ENCODE results near the gene TRMT2A.
A peak's percentile ranks its signal among the peaks of the same experiment; 100 is the strongest.
"Not testable (repeated sequence)": the region's sequence is repeated elsewhere in the genome, so short reads cannot be mapped to it uniquely, and the experiment has no call there.

TRMT2A gene

DNA sequence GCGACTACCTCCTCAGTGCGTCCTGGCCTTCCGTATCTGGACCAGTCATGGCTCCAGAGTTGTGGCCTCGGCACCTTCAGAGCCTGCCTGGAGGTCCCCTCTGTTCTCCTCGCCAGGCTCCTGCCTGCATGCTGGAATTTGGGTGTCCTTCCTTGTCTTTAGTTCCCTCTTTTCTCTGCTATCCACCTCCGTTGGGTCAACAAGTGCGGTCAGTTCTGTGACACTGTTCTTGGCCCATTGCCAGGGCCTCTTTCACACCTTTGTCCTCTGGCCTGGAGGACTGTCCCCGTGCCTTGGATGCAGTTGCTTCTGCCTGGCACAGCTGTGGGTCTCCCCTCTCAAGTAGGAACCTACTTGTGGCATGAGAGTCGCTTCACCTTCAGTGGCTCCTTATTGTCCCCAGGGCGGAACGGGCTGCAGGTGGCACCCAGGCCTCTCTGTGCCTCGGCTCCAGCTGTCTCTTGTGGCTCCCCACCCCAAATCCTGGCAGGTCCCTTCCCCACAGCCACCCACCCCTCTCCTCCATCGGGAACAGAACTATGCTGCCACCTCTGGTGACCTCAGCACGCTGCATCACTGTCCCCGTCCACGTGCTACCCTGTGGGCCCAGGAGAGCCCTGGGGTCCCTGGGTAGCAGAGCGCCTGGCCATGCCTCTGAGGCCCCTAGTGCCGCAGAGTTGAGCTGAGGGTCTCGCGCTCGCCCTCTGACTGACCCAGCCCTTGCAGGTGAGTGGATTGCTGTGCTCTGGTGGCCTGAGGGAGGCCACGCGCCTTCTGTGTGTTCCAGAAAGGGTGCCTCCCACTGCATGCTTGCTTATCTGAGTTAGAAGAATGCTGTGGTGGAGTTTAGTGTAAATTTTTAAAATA lies 32.2 kb downstream of the TRMT2A start:
- DNase-seq (ENCODE audit: low read depth in 3 of 3) = no peak

DNA sequence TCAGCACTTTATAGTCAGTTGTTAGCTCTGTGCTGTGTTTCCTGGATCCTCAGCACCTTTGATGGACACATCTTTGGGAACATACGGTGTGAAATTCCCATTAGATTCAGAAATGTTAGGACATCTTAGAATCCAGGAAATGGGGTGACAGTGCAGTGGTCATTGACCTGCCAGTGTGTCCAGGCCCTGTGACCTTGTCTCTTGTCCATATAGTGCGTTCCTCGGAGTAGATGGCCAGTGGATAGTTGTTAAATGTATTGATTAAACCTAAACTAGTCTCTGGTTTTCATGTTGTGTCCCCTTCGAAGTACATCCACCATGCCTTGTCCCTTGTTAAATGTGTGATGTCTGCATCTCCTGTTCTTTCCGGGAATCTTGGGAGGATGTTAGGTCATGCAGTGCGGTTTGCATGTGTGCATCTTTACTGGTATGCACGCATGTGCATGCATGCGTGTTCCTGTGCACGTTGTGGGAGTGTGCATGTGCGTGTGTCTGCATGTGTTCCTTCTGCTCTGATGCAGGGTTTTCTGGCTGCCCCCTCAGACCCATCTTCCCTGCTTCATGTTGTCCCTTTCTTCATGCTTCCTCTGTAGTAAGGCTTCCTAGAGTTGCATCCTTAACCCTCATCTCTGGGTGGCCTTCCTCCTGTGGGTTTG lies 33.0 kb downstream of the TRMT2A start:
- DNase-seq (ENCODE audit: low read depth in 3 of 3) = no peak

DNA sequence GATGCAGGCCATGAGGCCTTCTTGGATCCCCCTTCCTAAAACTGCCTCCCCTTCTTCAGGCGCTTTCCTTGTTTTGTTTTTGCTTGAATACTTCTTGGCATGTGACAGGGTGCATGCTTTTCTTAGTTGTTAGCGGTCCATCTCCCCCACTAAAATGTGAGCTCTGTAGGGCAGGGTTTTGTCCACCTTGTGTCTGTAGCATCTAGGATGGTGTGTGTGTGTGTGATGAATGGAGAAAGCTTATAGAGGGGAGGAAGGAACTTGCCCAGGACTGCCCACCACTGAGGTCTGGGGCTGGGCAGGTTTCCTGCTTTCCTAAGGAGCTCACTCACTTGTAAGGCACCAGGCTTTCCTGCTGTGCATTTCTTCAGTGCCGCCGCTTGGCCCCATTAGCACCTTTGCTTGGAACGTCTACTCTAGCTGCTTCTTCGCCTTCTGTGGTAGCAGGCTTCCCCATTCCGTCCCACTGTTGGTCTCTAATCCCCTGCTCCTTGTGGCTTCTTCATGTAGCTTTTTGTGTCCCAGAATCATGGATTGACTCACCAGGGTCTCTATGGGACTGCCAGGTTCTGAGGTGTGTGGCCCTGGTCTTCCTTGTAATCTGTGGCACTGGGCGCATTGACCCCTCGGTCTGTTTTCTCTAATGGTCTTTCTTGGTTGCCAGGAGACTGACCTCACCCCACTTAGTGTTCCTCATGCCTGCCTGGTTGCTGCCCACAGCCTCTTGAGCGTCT lies 33.7 kb downstream of the TRMT2A start:
- DNase-seq (ENCODE audit: low read depth in 3 of 3) = no peak

DNA sequence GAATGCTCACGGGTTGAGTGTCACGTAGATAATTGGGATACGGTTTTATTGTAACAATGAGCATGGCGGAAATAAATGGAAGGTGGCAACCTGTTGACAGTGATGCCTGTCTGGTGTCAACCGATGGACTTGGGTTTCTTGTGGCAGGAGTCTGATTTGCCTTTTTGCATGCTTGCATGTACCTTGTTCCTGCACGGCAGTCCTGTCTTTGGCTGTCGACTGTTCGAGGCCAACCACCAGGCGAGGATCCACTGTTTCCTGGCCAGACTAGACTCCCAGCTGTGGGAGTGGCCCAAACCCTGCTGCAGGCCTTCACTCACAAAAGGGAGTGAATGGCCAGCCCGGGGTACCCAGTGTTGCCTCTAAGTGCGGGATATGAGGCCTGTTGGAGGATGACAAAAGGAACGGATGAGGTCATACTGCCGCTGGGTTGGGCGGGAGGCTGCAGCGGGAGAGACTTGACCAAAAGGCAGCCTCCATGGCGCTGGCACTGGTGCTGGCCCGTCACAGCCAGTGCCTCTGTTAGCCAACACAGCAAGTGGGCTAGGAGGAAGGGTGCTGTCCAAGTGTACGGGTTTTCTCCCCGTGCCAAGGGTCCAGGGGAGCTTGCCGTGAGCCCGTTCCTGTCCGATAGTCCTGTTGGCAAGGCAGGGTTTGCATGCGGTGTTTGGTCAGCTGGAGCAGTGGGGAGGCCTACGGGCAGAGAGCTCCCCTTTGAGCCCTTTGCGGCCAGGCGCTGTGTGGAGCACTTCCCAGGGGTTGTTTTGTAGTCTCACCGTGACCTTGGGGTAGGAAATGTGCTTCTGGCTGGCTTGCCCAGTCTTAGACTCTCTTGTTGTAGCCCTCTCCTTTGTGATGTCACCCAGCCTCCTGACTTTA lies 36.0 kb downstream of the TRMT2A start:
- no peak for DNase-seq (ENCODE audit: low read depth in 3 of 3)

DNA sequence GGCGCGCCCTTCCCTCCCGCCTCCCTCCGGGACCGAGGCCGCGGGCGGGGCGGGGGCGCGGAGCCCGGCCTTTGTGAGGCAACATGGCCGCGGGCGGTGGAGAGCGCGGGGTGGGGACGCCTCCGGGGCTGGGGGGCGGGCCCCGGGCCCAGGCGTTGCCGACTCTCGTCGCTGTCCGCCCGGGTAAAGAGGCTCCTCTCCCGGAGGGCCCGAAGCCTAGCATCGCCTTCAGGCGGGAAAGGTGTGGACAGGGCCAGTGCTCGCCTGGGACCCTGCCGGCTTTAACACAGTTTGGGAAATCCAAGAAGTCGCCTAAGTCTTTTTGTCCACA lies 36.6 kb downstream of the TRMT2A start:
- DNase-seq (ENCODE audit: low read depth in 3 of 3) = peak; percentile 29 to 68 (median 44)

DNA sequence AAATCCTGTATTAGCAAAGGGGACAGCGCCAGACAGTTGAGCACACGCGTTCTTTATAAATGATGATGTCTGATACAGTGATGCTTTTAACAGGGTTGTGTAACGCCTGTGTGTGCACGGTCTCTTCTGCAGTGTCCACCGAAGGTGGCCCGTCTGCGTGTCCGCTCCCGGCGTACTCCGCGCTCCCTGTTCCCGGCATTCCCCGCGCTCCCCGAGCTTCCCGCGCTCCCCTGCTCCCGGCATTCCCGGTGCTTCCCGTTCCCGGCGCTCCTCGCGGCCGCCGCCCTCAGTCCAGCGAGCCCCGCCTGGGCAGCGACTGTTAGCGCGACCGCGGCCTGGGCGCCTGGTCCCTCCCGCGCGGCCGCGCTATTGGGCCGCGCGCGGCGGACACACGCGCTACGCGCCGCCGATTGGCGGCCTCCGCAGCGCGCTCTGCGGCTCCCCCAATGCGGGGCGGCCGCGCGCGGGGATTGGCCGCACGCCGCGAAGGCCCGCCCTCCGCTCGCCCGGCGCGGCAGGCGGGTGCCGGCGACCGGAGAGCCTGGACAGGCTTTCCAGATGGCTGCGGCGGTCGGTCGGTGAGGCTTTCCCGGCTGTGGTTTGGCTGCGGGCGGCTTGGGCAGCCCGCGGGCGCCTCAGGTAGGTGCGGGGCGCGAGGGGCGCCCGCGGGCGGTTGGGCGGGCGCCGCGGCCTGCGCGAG lies 37.1 kb downstream of the TRMT2A start, which contains the start of gene DGCR8:
Gene DGCR8 (plus strand): TSS at position 497 of the 700 bp plus-strand sequence. CDS start 5,723 bp downstream, outside the sequence.
- peak; percentile 24 to 48 (median 37) for DNase-seq (ENCODE audit: low read depth in 3 of 3)

DNA sequence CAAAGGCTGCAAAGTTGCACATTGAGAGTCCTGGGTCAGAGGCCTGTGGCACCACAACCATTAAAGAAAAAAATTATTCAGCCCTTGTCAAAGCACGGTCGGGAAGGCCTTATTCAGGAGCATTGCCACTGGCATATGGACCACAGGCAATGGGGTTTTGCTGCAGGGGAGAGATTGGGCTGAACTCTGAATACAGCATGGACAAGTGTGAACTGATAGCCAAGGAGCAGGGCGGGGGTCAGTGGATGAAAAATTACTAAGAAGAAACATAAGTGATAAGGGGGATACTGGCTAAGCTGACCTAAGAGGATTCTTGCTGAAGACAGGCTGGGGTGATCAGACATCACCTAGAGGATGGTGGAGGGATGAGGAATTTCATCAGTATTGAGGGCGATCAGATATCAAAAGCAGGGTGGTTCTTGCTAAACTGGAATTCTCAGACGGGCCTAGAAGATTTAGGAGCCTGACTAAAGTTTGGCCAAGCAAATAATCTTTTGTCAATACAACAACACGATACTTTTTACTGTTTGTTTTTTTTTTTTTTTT lies 40.3 kb downstream of the TRMT2A start:
- DNase-seq (ENCODE audit: low read depth in 3 of 3) = no peak

DNA sequence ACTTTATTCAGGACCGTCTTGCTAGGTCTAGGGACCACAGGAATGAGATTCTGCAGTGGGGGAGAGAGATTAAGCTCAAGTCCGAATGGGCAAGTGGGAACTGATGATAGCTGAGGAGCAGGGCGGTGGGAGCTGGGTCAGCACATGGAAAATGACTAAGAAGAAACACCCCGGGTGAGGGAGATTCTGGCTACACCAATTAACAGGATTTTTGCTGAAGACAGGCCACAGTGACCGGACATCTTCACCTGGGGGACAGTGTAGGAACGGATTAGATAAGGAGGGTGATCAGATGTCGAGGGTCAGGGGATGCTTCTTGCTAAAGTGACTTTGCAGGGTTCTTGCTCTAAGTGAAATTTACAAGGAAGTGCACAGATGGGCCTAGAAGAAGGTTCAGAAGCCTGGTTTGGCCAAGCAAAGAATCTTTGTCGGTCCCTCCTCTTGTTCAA lies 45.5 kb downstream of the TRMT2A start:
- DNase-seq (ENCODE audit: low read depth in 3 of 3) = no peak

DNA sequence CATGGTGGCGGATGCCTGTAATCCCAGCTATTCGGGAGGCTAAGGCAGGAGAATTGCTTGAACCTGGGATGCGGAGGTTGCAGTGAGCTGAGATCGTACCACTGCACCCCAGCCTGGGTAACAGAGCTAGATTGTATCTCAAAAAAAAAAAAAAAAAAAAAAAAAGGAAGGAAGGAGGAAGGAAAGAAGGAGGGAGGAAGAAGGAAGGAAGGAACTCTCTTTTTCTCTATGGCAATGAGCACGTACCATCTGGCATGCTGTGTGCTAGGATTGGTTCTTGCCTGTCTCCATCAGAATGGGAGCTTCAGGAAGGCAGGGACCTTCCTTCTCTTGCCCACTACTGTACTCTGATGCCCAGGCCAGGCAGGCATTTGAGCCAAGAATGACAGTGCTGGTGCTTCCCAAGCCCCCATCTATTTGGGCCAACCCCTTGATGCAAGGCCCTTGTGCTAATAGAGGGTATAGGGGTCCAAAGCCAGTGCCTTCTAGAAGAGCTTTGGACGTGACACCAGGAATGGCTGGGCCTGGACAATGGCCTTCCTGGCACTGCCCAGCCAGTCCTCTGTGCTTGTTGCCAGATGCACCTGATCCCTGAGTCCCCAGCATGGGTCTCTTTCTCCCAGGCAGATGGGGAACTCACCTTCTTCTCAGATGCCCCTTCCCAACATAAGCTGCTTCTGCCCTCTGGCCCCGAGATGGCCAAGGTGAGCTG lies 47.5 kb downstream of the TRMT2A start:
- DNase-seq (ENCODE audit: low read depth in 3 of 3) = no peak

DNA sequence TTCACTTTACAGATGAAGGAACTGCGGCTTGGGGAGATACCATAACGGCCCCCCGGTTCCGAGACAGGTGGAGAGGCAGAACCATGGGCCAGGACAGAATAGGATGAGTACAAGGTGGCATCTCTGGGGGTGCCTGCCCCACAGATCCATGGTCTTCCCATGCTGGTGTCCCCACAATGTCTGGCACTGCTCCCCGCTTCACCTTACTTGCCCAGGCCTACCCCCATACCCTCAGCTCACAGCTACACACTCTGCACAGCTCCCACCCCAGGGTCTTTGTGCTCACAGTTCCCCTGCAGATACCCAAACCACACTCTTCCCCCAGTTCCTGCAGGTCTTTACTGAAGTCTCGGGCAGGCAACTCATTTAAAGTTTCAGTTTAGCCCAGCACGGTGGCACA lies 48.4 kb downstream of the TRMT2A start:
- DNase-seq (ENCODE audit: low read depth in 3 of 3) = no peak

DNA sequence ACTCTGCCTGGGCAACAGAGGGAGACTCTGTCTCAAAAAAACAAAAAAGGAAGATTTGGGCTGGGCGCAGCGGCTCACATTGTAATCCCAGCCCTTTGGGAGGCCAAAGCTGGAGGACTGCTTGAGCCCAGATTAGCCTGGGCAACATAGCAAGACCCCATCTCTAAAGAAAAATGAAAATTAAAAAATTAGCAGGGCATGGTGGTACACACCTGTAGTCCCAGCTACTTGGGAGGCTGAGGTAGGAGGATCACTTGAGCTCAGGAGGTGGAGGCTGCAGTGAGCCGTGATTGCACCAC lies 49.7 kb downstream of the TRMT2A start:
- DNase-seq (ENCODE audit: low read depth in 3 of 3) = not testable (repeated sequence)

DNA sequence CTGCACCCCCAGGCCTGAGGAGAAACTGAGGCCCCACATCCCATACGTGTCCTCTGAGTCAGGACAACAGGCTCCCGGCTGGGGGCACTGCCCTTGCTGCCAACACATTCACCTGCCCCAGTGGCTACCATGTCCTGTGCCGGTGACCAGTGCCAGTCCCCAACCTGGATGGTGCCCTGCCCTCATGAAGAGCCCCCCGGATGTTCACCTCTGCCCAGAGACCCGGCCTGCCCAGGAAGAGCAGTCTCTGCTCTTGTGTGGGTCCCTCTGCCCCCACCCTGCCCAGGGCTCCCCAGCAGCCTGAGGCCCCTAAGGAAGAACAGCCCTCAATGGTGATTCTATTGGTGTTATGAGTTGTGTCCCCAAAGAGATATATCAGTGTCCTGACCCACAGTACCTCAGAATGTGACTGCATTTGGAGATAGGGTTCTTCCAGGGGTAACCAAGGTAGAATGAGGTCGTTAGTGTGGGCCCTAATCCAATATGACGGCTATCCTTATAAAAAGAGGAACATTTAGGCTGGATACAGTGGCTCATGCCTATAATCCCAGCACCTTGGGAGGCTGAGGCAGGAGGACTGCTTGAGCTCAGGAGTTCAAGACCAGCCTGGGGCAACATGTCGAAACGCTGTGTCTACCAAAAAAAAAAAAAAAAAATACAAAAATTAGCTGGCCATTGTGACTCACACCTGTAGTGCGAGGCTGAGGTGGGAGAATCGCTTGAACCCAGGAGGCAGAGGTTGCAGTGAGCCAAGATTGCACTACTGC lies 50.2 kb downstream of the TRMT2A start:
- no peak for DNase-seq (ENCODE audit: low read depth in 3 of 3)

DNA sequence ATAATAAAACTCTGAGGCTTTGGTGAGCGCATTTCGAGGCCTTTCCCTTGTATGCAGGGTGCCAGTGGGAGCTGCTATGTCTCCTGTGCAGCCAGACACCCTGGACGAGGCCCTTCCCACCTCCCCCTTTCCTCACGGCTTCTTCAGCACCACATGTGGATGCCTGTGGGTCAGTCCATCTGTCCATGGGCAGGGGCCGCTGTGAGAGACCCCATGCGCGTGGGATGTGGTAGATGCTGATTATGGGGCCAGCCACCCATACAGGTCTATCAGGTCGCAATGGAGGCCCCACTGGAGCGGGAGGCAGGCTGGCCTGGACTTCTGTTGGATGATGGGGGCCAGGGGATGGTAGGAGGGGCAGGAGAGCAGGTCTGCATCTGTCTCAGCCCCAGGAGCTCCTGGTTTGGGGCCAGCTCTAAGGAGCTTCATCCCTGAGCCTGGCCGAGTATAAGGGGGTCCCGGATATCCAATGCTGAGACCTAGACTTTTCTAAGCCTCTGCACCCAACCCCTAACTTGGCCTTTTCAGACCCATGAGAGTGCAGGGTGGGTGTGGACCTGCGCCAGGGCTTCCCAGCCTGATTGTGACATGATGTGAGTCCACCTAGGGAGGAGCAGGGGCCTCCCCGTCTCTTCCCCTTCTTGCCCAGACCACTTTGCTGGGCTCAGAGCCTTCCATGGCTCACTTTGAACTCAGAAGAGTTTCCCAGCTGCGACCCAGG lies 51.0 kb downstream of the TRMT2A start:
- no peak for DNase-seq (ENCODE audit: low read depth in 3 of 3)

DNA sequence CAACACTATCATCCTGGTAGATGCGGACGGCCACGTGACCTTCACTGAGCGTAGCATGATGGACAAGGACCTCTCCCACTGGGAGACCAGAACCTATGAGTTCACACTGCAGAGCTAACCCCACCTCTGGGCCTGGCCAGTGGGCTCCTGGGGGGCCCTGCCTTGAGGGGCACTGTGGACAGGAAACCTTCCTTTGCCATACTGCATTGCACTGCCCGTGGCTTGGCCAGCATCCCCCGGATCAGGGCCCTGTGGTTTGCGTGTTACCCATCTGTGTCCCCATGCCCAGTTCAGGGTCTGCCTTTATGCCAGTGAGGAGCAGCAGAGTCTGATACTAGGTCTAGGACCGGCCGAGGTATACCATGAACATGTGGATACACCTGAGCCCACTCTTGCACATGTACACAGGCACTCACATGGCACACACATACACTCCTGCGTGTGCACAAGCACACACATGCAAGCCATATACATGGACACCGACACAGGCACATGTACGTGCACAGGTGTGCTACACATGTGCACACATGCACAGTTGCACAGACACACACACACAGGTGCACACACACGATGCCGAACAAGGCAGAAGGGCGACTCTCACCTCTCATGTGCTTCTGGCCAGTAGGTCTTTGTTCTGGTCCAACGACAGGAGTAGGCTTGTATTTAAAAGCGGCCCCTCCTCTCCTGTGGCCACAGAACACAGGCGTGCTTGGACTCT lies 52.3 kb downstream of the TRMT2A start:
- DNase-seq (ENCODE audit: low read depth in 3 of 3) = no peak

DNA sequence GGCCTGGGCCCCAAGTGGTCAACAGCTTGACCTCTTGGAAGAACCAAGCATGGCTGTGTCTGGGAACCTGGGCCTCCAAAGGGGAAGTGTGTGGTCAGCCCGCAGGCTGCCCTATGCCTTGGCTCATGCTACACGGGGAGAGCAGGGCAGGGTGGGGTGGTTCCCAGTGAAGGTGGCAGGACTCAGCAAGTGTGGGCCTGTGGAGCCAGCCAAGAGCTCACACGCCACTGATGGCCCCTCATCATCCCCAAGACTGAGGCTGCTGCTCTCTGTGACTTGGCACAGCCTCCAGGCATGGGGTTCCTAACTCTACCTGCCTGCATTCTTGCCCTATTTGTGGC lies 52.9 kb downstream of the TRMT2A start:
- DNase-seq (ENCODE audit: low read depth in 3 of 3) = no peak

DNA sequence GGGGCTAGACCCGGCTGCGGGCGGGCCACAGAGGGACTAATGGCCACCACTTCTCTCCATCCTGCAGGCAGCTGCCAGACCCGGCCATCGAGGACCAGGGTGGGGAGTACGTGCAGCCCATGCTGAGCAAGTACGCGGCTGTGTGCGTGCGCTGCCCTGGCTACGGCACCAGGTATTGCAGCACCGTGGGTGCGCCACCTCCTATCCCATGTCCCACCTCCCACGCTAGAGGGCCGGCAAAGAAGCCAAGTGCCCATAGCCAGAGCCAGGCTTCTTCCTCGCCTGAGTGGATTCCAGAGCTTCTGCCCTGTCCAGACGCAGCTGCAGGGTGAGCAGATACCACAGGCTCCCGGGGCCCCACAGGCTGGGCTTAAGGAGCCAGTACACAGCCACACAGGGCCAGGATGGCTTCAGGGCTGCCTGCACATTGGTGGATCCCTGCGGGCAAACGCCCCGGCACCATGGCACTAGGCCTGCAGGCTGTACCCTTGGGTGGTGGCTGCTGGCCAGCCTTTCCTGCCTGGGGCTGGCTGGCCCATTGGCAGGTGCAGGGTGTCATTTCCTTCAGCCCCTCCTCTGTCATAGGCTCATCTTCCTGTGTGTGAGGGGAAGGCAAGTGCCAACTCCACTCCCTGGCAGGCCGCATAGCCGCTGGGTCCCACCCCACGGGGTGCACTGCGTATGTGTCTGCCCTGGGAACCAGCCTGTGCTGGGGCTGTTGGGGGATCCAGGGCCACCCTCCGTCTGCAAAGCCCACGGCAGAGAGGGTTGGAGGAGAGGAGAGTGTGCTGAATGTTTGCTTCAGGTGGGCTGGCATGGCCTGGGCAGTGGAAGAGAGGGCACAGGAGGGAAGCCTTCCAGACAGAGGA lies 53.5 kb downstream of the TRMT2A start:
- no peak for DNase-seq (ENCODE audit: low read depth in 3 of 3)

DNA sequence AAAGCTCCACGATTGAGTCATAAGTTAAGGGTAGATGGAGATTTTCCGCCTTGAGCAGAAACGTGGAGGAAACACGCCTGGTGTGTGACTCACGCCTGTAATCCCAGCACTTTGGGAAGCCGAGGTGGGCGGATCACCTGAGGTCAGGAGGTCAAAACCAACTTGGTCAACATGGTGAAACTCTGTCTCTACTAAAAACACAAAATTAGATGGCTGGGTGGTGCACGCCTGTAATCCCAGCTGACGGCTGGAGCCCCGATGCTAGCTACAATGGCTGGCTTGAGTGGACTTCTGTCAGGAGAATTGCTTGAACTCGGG lies 54.3 kb downstream of the TRMT2A start:
- no peak for DNase-seq (ENCODE audit: low read depth in 3 of 3)
